IPS-15b (cell line): ENCODE results near the gene NCF4.
A peak's percentile ranks its signal among the peaks of the same experiment; 100 is the strongest.

Experiments used
- H3K27me3 ChIP-seq: one replicate; pipeline ENCODE4 v1.6.1; 2013; ENCODE audit warnings: low read length; ENCODE audit not compliant: control insufficient read depth, insufficient read depth
- H3K36me3 ChIP-seq: one replicate; pipeline ENCODE4 v1.6.1; 2013; ENCODE audit warnings: low read length; ENCODE audit not compliant: control insufficient read depth, insufficient read depth
- H3K4me1 ChIP-seq: one replicate; pipeline ENCODE4 v1.6.1; 2013; ENCODE audit warnings: mild to moderate bottlenecking, low read length; ENCODE audit not compliant: control insufficient read depth, insufficient read depth
- H3K4me3 ChIP-seq: one replicate; pipeline ENCODE4 v1.5.1; 2013; ENCODE audit warnings: low read depth, low read length
- H3K9ac ChIP-seq: one replicate; pipeline ENCODE4 v1.6.1; 2013; ENCODE audit warnings: low read depth, mild to moderate bottlenecking, low read length
- H3K9me3 ChIP-seq: one replicate; pipeline ENCODE4 v1.6.1; 2013; ENCODE audit warnings: mild to moderate bottlenecking, low read length; ENCODE audit not compliant: control insufficient read depth, insufficient read depth

The NCF4 gene

GRCh38 chr22:36860821-36861659 is at the start of gene NCF4:
Gene NCF4, plus strand, starts transcription at chr22:36861006. Its CDS starts 166 bp downstream, at chr22:36861172.
- H3K9ac ChIP-seq = no peak within 1 kb of the TSS
- H3K4me3 ChIP-seq = no peak within 1 kb of the TSS
- no peaks in the 10 kb centered on the region for H3K36me3 ChIP-seq
- peaks cover 19% of the 10 kb centered on the region for H3K27me3 ChIP-seq
- no peaks in the 10 kb centered on the region for H3K9me3 ChIP-seq
- H3K4me1 ChIP-seq = no peaks in the 10 kb centered on the region

- Histone ChIP-seq H3K9ac (no peak overlapping the region), H3K9me3 (no peaks in the 10 kb centered on the region), H3K4me1 (no peaks in the 10 kb centered on the region), H3K36me3 (peaks cover 2% of the 10 kb centered on the region), H3K4me3 (no peak overlapping the region), H3K27me3 (peaks cover 21% of the 10 kb centered on the region)
Observed at GRCh38 chr22:36811094-36811800, 49.6 kb upstream of the NCF4 start.

GRCh38 chr22:36814801-36815200 is 46.0 kb upstream of the NCF4 start:
- Histone ChIP-seq H3K36me3 (peaks cover 2% of the 10 kb centered on the region), H3K27me3 (peaks cover 49% of the 10 kb centered on the region), H3K9me3 (no peaks in the 10 kb centered on the region), H3K4me1 (no peaks in the 10 kb centered on the region), H3K9ac (no peak overlapping the region), H3K4me3 (no peak overlapping the region)

- H3K4me1 ChIP-seq = no peaks in the 10 kb centered on the region
- no peaks in the 10 kb centered on the region for H3K9me3 ChIP-seq
- H3K36me3 ChIP-seq = peaks cover 2% of the 10 kb centered on the region
- peak overlapping the region; percentile 48 for H3K4me3 ChIP-seq
- H3K9ac ChIP-seq = no peak overlapping the region
- H3K27me3 ChIP-seq = peaks cover 50% of the 10 kb centered on the region
Observed at GRCh38 chr22:36815558-36816338, 45.1 kb upstream of the NCF4 start.

- Histone ChIP-seq H3K4me1 (no peaks in the 10 kb centered on the region), H3K27me3 (peaks cover 50% of the 10 kb centered on the region), H3K36me3 (peaks cover 2% of the 10 kb centered on the region), H3K9ac (no peak overlapping the region), H3K9me3 (no peaks in the 10 kb centered on the region), H3K4me3 (peak overlapping the region; percentile 48)
Observed at GRCh38 chr22:36816339-36816635, 44.5 kb upstream of the NCF4 start.

GRCh38 chr22:36816636-36817524 is 43.9 kb upstream of the NCF4 start, which contains the start of gene PVALB:
Gene PVALB, minus strand, starts transcription at chr22:36817035. Its CDS starts 30 bp downstream, at chr22:36817005.
- peak within 1 kb of the TSS; percentile 48 for H3K4me3 ChIP-seq
- peaks cover 2% of the 10 kb centered on the region for H3K36me3 ChIP-seq
- H3K9ac ChIP-seq = no peak within 1 kb of the TSS
- H3K4me1 ChIP-seq = no peaks in the 10 kb centered on the region
- H3K9me3 ChIP-seq = no peaks in the 10 kb centered on the region
- peaks cover 50% of the 10 kb centered on the region for H3K27me3 ChIP-seq

GRCh38 chr22:36817525-36817848 is 43.3 kb upstream of the NCF4 start:
- Histone ChIP-seq H3K9ac (no peak overlapping the region), H3K36me3 (peaks cover 2% of the 10 kb centered on the region), H3K9me3 (no peaks in the 10 kb centered on the region), H3K27me3 (peaks cover 50% of the 10 kb centered on the region), H3K4me3 (peak overlapping the region; percentile 48), H3K4me1 (no peaks in the 10 kb centered on the region)

GRCh38 chr22:36818010-36818642 is 42.7 kb upstream of the NCF4 start:
- H3K4me1 ChIP-seq = no peaks in the 10 kb centered on the region
- H3K36me3 ChIP-seq = peaks cover 2% of the 10 kb centered on the region
- H3K9ac ChIP-seq = no peak overlapping the region
- H3K4me3 ChIP-seq = no peak overlapping the region
- H3K27me3 ChIP-seq = peaks cover 50% of the 10 kb centered on the region
- no peaks in the 10 kb centered on the region for H3K9me3 ChIP-seq

GRCh38 chr22:36819112-36819511 is 41.7 kb upstream of the NCF4 start:
- Histone ChIP-seq H3K4me3 (no peak overlapping the region), H3K27me3 (peaks cover 50% of the 10 kb centered on the region)

GRCh38 chr22:36822581-36822980 is 38.2 kb upstream of the NCF4 start:
- H3K4me1 ChIP-seq = no peaks in the 10 kb centered on the region
- H3K9me3 ChIP-seq = no peaks in the 10 kb centered on the region
- H3K4me3 ChIP-seq = no peak overlapping the region
- no peak overlapping the region for H3K9ac ChIP-seq
- peaks cover 18% of the 10 kb centered on the region for H3K27me3 ChIP-seq
- no peaks in the 10 kb centered on the region for H3K36me3 ChIP-seq

More at GRCh38 chr22:36819112-36819511, 41.7 kb upstream of the NCF4 start:
- no peaks in the 10 kb centered on the region for H3K4me1 ChIP-seq
- no peak overlapping the region for H3K9ac ChIP-seq
- peaks cover 2% of the 10 kb centered on the region for H3K36me3 ChIP-seq
- H3K9me3 ChIP-seq = no peaks in the 10 kb centered on the region
